Dendritic cell treated with granulocyte-macrophage colony-stimulating factor and Interleukin-4, amounts not matched to agents 40 ng/mL and 50 ng/mL, for 4 days (primary cell): Measurements from ENCODE around the gene CELSR3.

Experiments
- H3K27ac Mint-ChIP-seq: one replicate; pipeline ENCODE4 v1.8.0; 2022; ENCODE audit warnings: mild to moderate bottlenecking, mixed read lengths
- H3K27me3 Mint-ChIP-seq: one replicate; pipeline ENCODE4 v1.8.0; 2022; ENCODE audit warnings: mild to moderate bottlenecking, mixed read lengths
- H3K36me3 Mint-ChIP-seq: one replicate; pipeline ENCODE4 v1.8.0; 2022; ENCODE audit warnings: low read depth, mixed read lengths
- H3K4me1 Mint-ChIP-seq: one replicate; pipeline ENCODE4 v1.8.0; 2022; ENCODE audit warnings: low read depth, mixed read lengths
- H3K4me3 Mint-ChIP-seq: one replicate; pipeline ENCODE4 v1.8.0; 2022; ENCODE audit warnings: mild to moderate bottlenecking, moderate library complexity, mixed read lengths
- H3K9me3 Mint-ChIP-seq: one replicate; pipeline ENCODE4 v1.8.0; 2022; ENCODE audit warnings: mixed read lengths
- intact Hi-C: fragments of 100-400 bp; cut with micrococcal nuclease; formaldehyde crosslinking; loops from one replicate; pipeline ENCODE4 v1.15.0; 2022

Gene CELSR3

GRCh38 chr3:48694610-48695392, 32.1 kb upstream of the CELSR3 start:
- Mint-ChIP-seq H3K4me1 (peaks cover 15% of the 10 kb centered on the region), H3K27ac (no peak overlapping the region), H3K9me3 (no peaks in the 10 kb centered on the region), H3K27me3 (no peaks in the 10 kb centered on the region), H3K36me3 (peaks cover 83% of the 10 kb centered on the region), H3K4me3 (no peak overlapping the region)
- intact Hi-C loops, result no loop called here

- H3K4me1 Mint-ChIP-seq, result peaks cover 15% of the 10 kb centered on the region
- no peaks in the 10 kb centered on the region for H3K27me3 Mint-ChIP-seq
- no peak overlapping the region for H3K4me3 Mint-ChIP-seq
- H3K36me3 Mint-ChIP-seq, result peaks cover 85% of the 10 kb centered on the region
- H3K9me3 Mint-ChIP-seq, result no peaks in the 10 kb centered on the region
- intact Hi-C loops, result no loop called here
- H3K27ac Mint-ChIP-seq, result no peak overlapping the region
Measured at GRCh38 chr3:48693826-48694225, 31.1 kb upstream of the CELSR3 start.

- Mint-ChIP-seq H3K27ac (no peak overlapping the region), H3K27me3 (peaks cover 1% of the 10 kb centered on the region), H3K36me3 (peaks cover 94% of the 10 kb centered on the region), H3K4me3 (no peak overlapping the region), H3K4me1 (peaks cover 15% of the 10 kb centered on the region), H3K9me3 (no peaks in the 10 kb centered on the region)
- intact Hi-C loops, result no loop called here
Measured at GRCh38 chr3:48692551-48692950, 29.9 kb upstream of the CELSR3 start.

GRCh38 chr3:48690846-48691458, 28.3 kb upstream of the CELSR3 start:
- Mint-ChIP-seq H3K27ac (peak overlapping the region; percentile 45), H3K36me3 (peaks cover 91% of the 10 kb centered on the region), H3K4me3 (no peak overlapping the region), H3K4me1 (peaks cover 23% of the 10 kb centered on the region), H3K27me3 (peaks cover 1% of the 10 kb centered on the region), H3K9me3 (no peaks in the 10 kb centered on the region)
- intact Hi-C loops, result no loop called here

- no peaks in the 10 kb centered on the region for H3K9me3 Mint-ChIP-seq
Measured at GRCh38 chr3:48689384-48689783, 26.7 kb upstream of the CELSR3 start.

GRCh38 chr3:48688737-48689075, 26.0 kb upstream of the CELSR3 start:
- intact Hi-C loops, result loop anchor here (10.0 kb wide), 1 partner anchor 224 kb away; a partner anchor contains a TSS
- Mint-ChIP-seq H3K9me3 (no peaks in the 10 kb centered on the region), H3K27ac (no peak overlapping the region), H3K27me3 (peaks cover 1% of the 10 kb centered on the region), H3K36me3 (peaks cover 88% of the 10 kb centered on the region), H3K4me3 (no peak overlapping the region), H3K4me1 (peaks cover 41% of the 10 kb centered on the region)

More at GRCh38 chr3:48689384-48689783, 26.7 kb upstream of the CELSR3 start:
- H3K27ac Mint-ChIP-seq, result no peak overlapping the region
- peaks cover 1% of the 10 kb centered on the region for H3K27me3 Mint-ChIP-seq
- intact Hi-C loops, result loop anchor here (10.0 kb wide), 1 partner anchor 225 kb away; a partner anchor contains a TSS
- peaks cover 34% of the 10 kb centered on the region for H3K4me1 Mint-ChIP-seq
- H3K36me3 Mint-ChIP-seq, result peaks cover 90% of the 10 kb centered on the region
- no peak overlapping the region for H3K4me3 Mint-ChIP-seq

- Mint-ChIP-seq H3K9me3 (no peaks in the 10 kb centered on the region), H3K36me3 (peaks cover 85% of the 10 kb centered on the region), H3K4me1 (peaks cover 45% of the 10 kb centered on the region), H3K27me3 (peaks cover 1% of the 10 kb centered on the region), H3K4me3 (no peak overlapping the region), H3K27ac (no peak overlapping the region)
- intact Hi-C loops, result loop anchor here (10.0 kb wide), 1 partner anchor 223 kb away; a partner anchor contains a TSS
Measured at GRCh38 chr3:48688032-48688736, 25.5 kb upstream of the CELSR3 start.

GRCh38 chr3:48687220-48687678, 24.6 kb upstream of the CELSR3 start:
- no peak overlapping the region for H3K27ac Mint-ChIP-seq
- H3K9me3 Mint-ChIP-seq, result no peaks in the 10 kb centered on the region
- peaks cover 1% of the 10 kb centered on the region for H3K27me3 Mint-ChIP-seq
- H3K4me3 Mint-ChIP-seq, result no peak overlapping the region
- peaks cover 39% of the 10 kb centered on the region for H3K4me1 Mint-ChIP-seq
- peaks cover 84% of the 10 kb centered on the region for H3K36me3 Mint-ChIP-seq
- intact Hi-C loops, result loop anchor here (10.0 kb wide), 1 partner anchor 222 kb away; a partner anchor contains a TSS

- Mint-ChIP-seq H3K27me3 (peaks cover 1% of the 10 kb centered on the region), H3K4me3 (peak overlapping the region; percentile 87), H3K36me3 (peaks cover 84% of the 10 kb centered on the region), H3K9me3 (no peaks in the 10 kb centered on the region), H3K27ac (peak overlapping the region; percentile 86), H3K4me1 (peaks cover 39% of the 10 kb centered on the region)
- intact Hi-C loops, result loop anchor here (10.0 kb wide), 1 partner anchor 222 kb away; a partner anchor contains a TSS
Measured at GRCh38 chr3:48686538-48687219, 24.0 kb upstream of the CELSR3 start.

- H3K27me3 Mint-ChIP-seq, result peaks cover 1% of the 10 kb centered on the region
- H3K4me1 Mint-ChIP-seq, result peaks cover 39% of the 10 kb centered on the region
- H3K4me3 Mint-ChIP-seq, result peak within 1 kb of the TSS; percentile 87
- intact Hi-C loops, result loop anchor here (1.0 to 10.0 kb wide), 3 partner anchors 51 to 221 kb away; partner anchors contain the start of genes SLC26A6 and UQCRC1
- peaks cover 84% of the 10 kb centered on the region for H3K36me3 Mint-ChIP-seq
- H3K9me3 Mint-ChIP-seq, result no peaks in the 10 kb centered on the region
- H3K27ac Mint-ChIP-seq, result peak within 1 kb of the TSS; percentile 86
Measured at GRCh38 chr3:48685603-48686511, 23.2 kb upstream of the CELSR3 start, which contains the start of gene NCKIPSD. Gene NCKIPSD, minus strand, starts transcription at chr3:48685915. Its CDS starts 108 bp downstream, at chr3:48685807.

GRCh38 chr3:48685293-48685602, 22.6 kb upstream of the CELSR3 start:
- peaks cover 1% of the 10 kb centered on the region for H3K27me3 Mint-ChIP-seq
- H3K9me3 Mint-ChIP-seq, result no peaks in the 10 kb centered on the region
- H3K36me3 Mint-ChIP-seq, result peaks cover 84% of the 10 kb centered on the region
- peaks cover 43% of the 10 kb centered on the region for H3K4me1 Mint-ChIP-seq
- intact Hi-C loops, result loop anchor here (1.0 to 10.0 kb wide), 3 partner anchors 50 to 220 kb away; partner anchors contain the start of genes SLC26A6 and UQCRC1
- H3K27ac Mint-ChIP-seq, result peak overlapping the region; percentile 86
- peak overlapping the region; percentile 87 for H3K4me3 Mint-ChIP-seq

GRCh38 chr3:48684480-48685143, 21.9 kb upstream of the CELSR3 start:
- H3K9me3 Mint-ChIP-seq, result no peaks in the 10 kb centered on the region
- peak overlapping the region; percentile 86 for H3K27ac Mint-ChIP-seq
- H3K27me3 Mint-ChIP-seq, result peaks cover 1% of the 10 kb centered on the region
- H3K4me3 Mint-ChIP-seq, result peak overlapping the region; percentile 87
- H3K36me3 Mint-ChIP-seq, result peaks cover 84% of the 10 kb centered on the region
- peaks cover 50% of the 10 kb centered on the region for H3K4me1 Mint-ChIP-seq
- intact Hi-C loops, result loop anchor here (1.0 to 10.0 kb wide), 3 partner anchors 49 to 220 kb away; partner anchors contain the start of genes SLC26A6 and UQCRC1
